T-helper 1 cell treated with Interleukin-12 subunit alpha and Interleukin-12 subunit beta and Interleukin-4 antibody, amounts not matched to agents 30 μg/mL and 1 μg/mL, for 36 hours (primary cell): ENCODE data around the gene JMJD1C.
"Not testable (repeated sequence)": the region's sequence is repeated elsewhere in the genome, so short reads cannot be mapped to it uniquely, and the experiment has no call there.

Experiments used
- H3K27ac Mint-ChIP-seq: one replicate; pipeline ENCODE4 v1.8.0; 2021; ENCODE audit warnings: mild to moderate bottlenecking, mixed read lengths
- H3K27me3 Mint-ChIP-seq: one replicate; pipeline ENCODE4 v1.8.0; 2021; ENCODE audit warnings: low read depth, mixed read lengths
- H3K36me3 Mint-ChIP-seq: one replicate; pipeline ENCODE4 v1.8.0; 2021; ENCODE audit warnings: low read depth, mixed read lengths
- H3K4me1 Mint-ChIP-seq: one replicate; pipeline ENCODE4 v1.8.0; 2021; ENCODE audit warnings: low read depth, mixed read lengths
- H3K4me3 Mint-ChIP-seq: one replicate; pipeline ENCODE4 v1.8.0; 2021; ENCODE audit warnings: mild to moderate bottlenecking, moderate library complexity, mixed read lengths
- H3K9me3 Mint-ChIP-seq: one replicate; pipeline ENCODE4 v1.8.0; 2021; ENCODE audit warnings: mixed read lengths

JMJD1C gene

DNA sequence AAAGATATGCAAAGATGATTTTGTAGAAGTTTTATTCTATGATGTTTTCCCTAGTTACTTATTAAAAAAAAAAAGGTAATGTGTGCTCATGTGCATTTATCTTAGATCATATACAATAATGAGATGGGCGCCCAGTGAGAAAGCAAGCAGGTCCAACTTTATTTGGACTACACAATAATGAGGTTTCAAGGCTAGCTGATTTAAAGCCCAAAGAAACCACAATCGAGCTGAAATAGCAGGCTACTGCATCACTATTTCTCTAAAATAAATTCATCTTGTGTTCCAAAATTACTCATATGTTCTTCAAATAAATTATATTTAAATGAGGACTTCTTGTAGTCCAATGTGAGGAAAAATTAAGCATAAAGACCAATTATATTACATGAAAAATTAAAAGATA, 110.1 kb downstream of the JMJD1C start:
- no peak overlapping the region for H3K4me3 Mint-ChIP-seq
- no peaks in the 10 kb centered on the region for H3K9me3 Mint-ChIP-seq
- no peaks in the 10 kb centered on the region for H3K36me3 Mint-ChIP-seq
- peaks cover 14% of the 10 kb centered on the region for H3K4me1 Mint-ChIP-seq
- H3K27me3 Mint-ChIP-seq = no peaks in the 10 kb centered on the region
- no peak overlapping the region for H3K27ac Mint-ChIP-seq

DNA sequence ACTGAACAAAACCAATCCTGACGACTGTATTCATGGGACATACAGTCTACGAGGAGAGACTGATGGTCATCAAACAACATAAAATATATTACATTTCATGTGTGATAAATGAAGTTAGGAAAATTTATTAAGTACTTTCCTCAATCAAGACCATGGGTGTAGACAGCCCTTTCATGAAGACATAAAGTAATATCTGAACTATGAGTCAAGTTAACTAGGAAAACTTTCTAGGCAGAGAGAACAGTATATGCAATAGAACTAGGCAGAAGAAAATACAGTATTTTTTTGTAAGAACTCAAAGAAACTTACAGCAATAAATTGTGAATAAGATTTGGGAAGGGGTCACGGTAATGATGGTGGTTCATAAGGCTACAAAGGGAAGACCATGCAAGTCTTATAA, 112.8 kb downstream of the JMJD1C start:
- H3K4me1 Mint-ChIP-seq = peaks cover 14% of the 10 kb centered on the region
- H3K9me3 Mint-ChIP-seq = no peaks in the 10 kb centered on the region
- no peak overlapping the region for H3K4me3 Mint-ChIP-seq
- H3K27ac Mint-ChIP-seq = no peak overlapping the region
- H3K36me3 Mint-ChIP-seq = no peaks in the 10 kb centered on the region
- no peaks in the 10 kb centered on the region for H3K27me3 Mint-ChIP-seq

DNA sequence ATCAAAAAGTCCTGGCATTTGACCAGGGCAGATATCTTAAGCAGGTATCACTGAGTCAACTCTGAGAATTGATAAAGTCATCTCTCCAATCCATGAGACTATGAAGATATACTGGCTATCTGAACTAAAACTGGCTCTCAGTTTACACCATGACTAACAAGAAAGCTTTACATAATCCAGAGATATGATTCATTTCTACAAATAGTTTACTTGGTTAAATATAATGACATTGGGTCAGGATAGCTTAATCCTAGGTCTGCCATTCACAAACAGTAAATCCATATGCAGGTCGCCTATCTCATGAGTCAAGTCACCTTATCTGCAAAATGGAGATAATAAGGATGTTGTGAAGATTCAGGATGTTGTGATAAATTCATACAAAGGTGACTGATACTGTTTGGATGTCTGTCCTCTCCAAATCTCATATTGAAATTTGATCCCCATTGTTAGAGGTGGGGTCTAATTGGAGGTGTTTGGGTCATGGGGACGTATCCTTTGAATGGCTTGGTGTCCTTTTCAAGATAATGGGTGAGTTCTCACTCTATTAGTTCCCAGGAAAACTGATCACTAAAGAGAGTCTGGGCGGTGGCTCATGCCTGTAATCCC, 117.4 kb downstream of the JMJD1C start:
- H3K9me3 Mint-ChIP-seq = no peaks in the 10 kb centered on the region
- no peak overlapping the region for H3K27ac Mint-ChIP-seq
- no peak overlapping the region for H3K4me3 Mint-ChIP-seq
- H3K4me1 Mint-ChIP-seq = peaks cover 8% of the 10 kb centered on the region
- no peaks in the 10 kb centered on the region for H3K27me3 Mint-ChIP-seq
- H3K36me3 Mint-ChIP-seq = no peaks in the 10 kb centered on the region

DNA sequence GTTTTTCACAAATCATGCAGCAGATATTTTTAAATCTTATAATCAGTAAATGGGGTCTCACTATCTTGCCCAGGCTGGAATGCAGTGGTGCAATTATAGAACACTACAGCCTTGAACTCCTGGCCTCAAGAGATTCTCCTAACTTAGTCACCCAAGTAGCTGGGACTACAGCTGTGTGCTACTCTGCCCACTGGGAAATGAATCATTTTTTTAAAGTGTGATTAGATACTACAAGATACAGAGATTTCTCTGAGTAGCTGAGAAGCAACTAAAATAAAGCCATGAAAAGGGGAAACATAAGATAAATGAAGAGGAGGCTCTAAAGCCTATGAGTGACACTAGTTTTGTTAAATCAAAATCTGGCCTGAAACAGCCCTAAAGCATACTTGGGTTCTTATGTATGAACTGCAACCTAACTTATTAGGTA, 119.7 kb downstream of the JMJD1C start:
- Mint-ChIP-seq H3K27me3 (no peaks in the 10 kb centered on the region), H3K9me3 (no peaks in the 10 kb centered on the region), H3K36me3 (no peaks in the 10 kb centered on the region), H3K4me3 (no peak overlapping the region), H3K4me1 (peaks cover 3% of the 10 kb centered on the region), H3K27ac (no peak overlapping the region)

DNA sequence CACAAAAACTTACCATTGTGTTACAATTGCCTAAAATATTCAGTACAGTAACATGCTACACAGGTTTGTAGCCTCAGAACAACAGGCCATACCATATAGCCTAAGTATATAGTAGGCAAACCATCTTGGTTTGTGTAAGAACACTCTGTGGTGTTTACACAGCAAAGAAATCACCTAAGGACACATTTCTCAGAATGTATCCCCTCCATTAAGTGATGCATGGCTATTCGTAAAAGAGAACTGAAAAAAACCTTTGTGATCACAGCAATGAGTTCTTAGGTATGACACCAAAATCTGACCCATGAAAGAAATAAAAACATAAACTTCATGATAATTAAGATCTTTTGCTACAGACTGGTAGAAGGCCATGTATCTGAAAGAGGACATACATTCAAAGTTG, 121.5 kb downstream of the JMJD1C start:
- H3K36me3 Mint-ChIP-seq = no peaks in the 10 kb centered on the region
- H3K9me3 Mint-ChIP-seq = no peaks in the 10 kb centered on the region
- no peaks in the 10 kb centered on the region for H3K27me3 Mint-ChIP-seq
- H3K4me3 Mint-ChIP-seq = no peak overlapping the region
- peaks cover 7% of the 10 kb centered on the region for H3K4me1 Mint-ChIP-seq
- H3K27ac Mint-ChIP-seq = no peak overlapping the region

DNA sequence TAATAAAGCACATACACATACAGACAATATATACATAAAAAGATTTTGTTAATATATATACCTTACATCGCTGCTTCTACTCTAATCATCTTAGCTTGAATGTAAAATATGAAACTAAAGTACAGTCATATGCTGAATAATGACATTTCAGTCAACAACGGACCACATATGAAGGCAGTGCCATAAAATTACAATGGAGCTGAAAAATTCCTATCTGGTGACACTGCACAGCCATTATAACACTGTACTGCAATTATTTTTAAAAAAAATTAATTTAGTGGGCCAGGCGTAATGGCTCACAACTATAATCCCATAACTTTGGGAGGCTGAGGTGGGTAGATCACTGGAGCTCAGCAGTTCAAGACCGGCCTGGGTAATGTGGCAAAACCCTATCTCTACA, 122.3 kb downstream of the JMJD1C start:
- H3K27ac Mint-ChIP-seq = no peak overlapping the region
- H3K27me3 Mint-ChIP-seq = no peaks in the 10 kb centered on the region
- no peaks in the 10 kb centered on the region for H3K9me3 Mint-ChIP-seq
- H3K4me1 Mint-ChIP-seq = peaks cover 7% of the 10 kb centered on the region
- H3K36me3 Mint-ChIP-seq = no peaks in the 10 kb centered on the region
- no peak overlapping the region for H3K4me3 Mint-ChIP-seq

DNA sequence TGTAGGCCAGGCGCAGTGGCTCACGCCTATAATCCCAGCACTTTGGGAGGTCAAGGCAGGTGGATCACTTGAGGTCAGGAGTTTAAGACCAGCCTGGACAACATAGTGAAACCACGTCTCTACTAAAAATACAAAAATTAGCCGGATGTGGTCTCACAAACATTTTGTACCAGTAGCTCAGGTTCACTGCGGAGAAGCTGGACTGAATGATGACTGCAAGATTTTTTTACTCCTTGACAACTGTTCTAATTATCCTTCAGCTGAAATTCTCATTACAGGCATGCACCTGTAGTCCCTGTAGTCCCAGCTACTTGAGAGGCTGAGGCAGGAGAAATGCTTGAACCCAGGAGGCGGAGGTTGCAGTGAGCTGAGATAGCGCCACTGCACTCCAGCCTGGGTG, 126.1 kb downstream of the JMJD1C start:
- H3K27me3 Mint-ChIP-seq, H3K36me3 Mint-ChIP-seq, H3K27ac Mint-ChIP-seq, H3K9me3 Mint-ChIP-seq, H3K4me1 Mint-ChIP-seq, H3K4me3 Mint-ChIP-seq: not testable (repeated sequence)

DNA sequence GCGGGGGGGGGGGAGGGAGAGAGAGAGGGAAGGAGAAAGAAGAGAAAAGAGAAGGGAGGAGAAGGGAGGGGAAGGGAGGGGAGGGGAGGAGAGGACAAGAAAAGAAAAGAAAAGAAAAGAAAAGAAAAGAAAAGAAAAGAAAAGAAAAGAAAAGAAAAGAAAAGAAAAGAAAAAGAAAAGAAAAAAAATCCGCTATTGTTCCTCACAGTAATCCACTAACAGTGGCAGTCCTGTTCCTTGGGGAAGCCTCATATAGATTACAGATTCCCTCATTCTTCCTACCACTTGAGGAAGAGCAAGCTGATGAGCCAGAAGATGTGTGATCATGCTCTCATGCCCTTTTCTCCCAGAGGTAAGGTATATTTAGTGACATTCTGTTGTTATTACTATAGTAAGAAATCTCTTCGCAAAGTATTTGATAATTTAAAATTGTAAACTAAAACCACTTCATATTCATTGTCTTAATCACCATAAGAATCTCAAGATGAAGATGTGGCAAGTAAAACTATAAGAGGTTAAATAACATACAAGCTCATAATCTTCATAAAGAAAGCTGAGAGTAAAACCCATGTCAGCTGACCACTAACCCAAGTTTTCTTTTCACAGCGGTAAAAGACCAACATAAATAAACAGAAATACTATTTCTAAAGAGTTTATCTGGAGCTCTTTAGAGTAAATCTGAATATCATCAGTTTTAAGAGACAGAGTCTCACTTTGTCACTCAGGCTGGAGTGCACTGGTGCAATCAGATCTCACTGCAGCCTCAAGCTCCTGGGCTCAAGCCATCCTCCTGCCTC, 128.1 kb downstream of the JMJD1C start:
- Mint-ChIP-seq H3K36me3 (no peaks in the 10 kb centered on the region), H3K27ac (no peak overlapping the region), H3K4me1 (peaks cover 4% of the 10 kb centered on the region), H3K9me3 (no peaks in the 10 kb centered on the region), H3K27me3 (no peaks in the 10 kb centered on the region), H3K4me3 (no peak overlapping the region)

DNA sequence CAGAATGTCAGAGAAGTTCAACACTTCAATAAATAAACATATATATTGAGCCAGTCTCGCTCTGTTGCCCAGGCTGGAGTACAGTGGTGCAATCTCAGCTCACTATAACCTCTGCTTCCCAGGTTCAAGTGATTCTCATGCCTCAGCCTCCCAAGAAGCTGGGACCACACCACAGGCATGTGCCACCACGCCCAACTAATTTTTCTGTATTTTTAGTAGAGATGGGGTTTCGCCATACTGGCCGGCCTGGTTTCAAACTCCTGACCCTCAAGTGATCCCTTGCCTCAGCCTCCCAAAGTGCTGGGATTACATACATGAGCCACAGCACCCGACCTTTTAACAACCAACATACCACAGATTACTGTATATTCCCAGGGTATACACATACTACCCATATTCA, 134.2 kb downstream of the JMJD1C start:
- no peak overlapping the region for H3K4me3 Mint-ChIP-seq
- no peak overlapping the region for H3K27ac Mint-ChIP-seq
- H3K36me3 Mint-ChIP-seq = no peaks in the 10 kb centered on the region
- H3K27me3 Mint-ChIP-seq = no peaks in the 10 kb centered on the region
- H3K9me3 Mint-ChIP-seq = no peaks in the 10 kb centered on the region
- H3K4me1 Mint-ChIP-seq = no peaks in the 10 kb centered on the region

DNA sequence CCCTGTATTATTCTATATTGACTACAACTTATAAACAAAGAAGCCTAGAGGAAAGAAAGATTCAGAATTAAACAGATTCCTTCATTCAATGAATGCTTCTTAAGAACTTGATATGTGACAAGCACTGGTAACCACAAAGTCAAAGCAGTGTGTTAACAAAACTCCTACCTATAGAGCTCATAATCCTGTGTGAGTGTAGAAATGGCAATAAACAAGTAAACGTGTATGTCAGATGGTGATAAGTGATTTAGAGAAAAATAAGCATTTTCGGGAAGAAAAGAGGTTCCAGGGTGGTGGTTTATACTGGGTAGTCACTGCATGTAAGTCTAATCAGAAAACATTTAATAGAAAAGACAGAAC, 141.3 kb downstream of the JMJD1C start:
- H3K27ac Mint-ChIP-seq = no peak overlapping the region
- H3K36me3 Mint-ChIP-seq = peaks cover 3% of the 10 kb centered on the region
- H3K9me3 Mint-ChIP-seq = no peaks in the 10 kb centered on the region
- H3K4me1 Mint-ChIP-seq = no peaks in the 10 kb centered on the region
- no peak overlapping the region for H3K4me3 Mint-ChIP-seq
- H3K27me3 Mint-ChIP-seq = no peaks in the 10 kb centered on the region

DNA sequence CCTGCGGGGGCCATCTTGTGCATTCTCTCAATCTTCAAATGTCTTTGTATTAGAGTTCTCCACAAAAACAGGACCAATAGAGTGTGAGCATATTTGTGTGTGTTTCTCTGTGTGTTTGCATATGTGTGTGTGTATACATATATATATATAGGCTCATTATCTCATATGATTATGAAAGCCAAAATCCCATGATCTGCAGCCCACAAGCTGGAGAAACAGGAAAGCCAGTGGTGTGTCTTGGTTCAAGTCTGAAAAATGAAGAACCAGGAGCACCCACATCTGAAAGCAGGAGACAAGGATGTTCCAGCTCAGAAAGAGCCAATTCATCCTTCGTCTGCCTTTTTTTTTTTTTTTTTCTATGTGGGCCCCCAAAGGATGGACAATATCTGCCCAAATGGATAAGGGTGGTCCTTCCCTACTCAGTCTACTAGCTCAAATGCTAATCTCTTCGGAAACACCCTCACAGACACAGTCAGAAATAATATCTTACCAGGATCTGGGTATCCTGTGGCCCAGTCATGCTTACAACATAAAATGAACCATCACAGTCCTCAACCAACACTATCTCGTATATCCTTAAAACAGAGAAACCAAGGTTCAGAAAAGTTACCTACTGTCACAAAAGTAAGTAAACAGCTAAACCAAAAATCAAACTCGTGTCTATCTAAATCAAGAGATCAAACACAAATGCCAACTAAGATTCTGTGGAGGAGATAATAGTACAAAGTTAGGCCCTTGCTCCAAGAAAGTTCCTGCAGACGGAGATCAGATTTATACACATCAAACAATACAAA, 141.9 kb downstream of the JMJD1C start:
- Mint-ChIP-seq H3K27me3 (no peaks in the 10 kb centered on the region), H3K9me3 (no peaks in the 10 kb centered on the region), H3K36me3 (peaks cover 5% of the 10 kb centered on the region), H3K4me1 (no peaks in the 10 kb centered on the region), H3K4me3 (no peak overlapping the region), H3K27ac (no peak overlapping the region)

DNA sequence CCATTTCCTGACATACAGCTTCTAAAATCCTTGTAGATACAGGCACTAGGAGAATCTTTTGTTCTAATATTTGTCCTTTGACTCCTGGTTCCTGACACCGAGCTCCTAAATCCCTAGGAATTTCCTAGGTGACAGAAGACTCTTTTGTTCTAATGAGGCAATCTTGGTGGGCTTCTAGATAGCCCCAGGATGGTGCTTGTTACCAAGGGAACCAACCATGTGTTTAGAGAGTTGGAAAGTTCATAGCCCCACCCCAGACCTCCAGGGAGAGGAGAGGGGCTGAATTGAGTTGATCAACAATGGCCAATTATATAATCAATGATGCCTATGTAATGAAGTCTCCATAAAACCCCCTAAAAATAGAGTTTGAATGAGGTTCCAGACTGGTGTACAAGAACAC, 145.1 kb downstream of the JMJD1C start:
- Mint-ChIP-seq H3K4me1 (no peaks in the 10 kb centered on the region), H3K27ac (no peak overlapping the region), H3K4me3 (no peak overlapping the region), H3K36me3 (peaks cover 5% of the 10 kb centered on the region), H3K9me3 (no peaks in the 10 kb centered on the region), H3K27me3 (no peaks in the 10 kb centered on the region)

DNA sequence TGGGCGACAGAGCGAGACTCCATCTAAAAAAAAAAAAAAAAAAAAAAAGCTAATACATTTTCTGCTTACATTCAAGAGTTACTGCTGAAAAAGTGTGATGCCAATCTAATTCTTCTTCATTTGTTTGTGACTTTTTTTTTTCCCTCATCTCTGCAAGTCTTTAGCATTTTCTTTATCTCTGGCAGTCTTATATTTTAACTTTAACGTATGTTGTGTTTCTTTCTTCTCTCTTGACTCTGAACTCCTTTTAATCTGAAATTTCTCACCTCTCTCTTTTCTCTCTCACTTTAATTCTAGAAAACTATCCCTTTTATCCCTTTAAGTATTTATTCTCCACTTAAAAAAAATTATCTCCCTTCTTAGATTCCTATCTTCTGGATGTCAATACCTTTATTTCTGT, 146.5 kb downstream of the JMJD1C start:
- no peaks in the 10 kb centered on the region for H3K27me3 Mint-ChIP-seq
- no peak overlapping the region for H3K27ac Mint-ChIP-seq
- H3K36me3 Mint-ChIP-seq = peaks cover 5% of the 10 kb centered on the region
- H3K4me3 Mint-ChIP-seq = no peak overlapping the region
- H3K4me1 Mint-ChIP-seq = no peaks in the 10 kb centered on the region
- H3K9me3 Mint-ChIP-seq = no peaks in the 10 kb centered on the region

DNA sequence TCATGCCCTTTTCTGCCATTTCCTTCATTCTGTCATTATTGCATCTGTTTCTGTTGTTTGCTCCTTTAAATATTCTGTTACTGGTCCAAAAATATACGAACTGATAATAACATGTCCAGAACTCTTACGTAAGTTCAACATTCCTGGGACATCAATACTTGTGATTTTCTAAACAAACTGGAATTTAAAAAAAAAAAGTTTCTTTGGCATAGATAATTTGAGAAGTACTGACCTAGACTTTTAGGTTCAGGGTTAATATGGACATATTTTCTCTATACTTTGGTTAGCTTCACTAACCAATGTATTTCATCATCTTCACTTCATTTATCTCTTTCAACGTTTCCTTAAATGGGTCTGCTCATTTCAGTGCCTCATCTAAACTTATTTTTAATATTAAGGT, 147.3 kb downstream of the JMJD1C start:
- Mint-ChIP-seq H3K27me3 (no peaks in the 10 kb centered on the region), H3K4me3 (no peak overlapping the region), H3K9me3 (no peaks in the 10 kb centered on the region), H3K4me1 (no peaks in the 10 kb centered on the region), H3K36me3 (peaks cover 6% of the 10 kb centered on the region), H3K27ac (no peak overlapping the region)

DNA sequence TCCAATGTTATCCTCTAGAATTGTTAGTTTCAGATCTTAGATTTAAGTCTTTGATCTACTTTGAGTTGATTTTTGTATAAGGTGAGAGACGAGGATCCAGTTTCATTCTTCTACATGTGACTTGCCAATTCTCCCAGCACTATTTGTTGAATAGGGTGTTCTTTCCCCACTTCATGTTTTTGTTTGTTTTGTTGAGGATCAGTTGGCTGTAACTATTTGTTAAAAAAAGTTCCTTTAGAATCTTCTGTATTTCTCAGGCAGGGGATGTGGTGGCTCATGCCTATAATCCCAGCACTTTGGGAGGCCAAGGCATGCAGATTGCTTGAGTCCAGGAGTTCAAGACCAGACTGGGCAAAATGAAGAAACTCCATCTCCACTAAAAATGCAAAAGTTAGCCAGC, 151.8 kb downstream of the JMJD1C start:
- Mint-ChIP-seq H3K9me3 (no peaks in the 10 kb centered on the region), H3K4me1 (no peaks in the 10 kb centered on the region), H3K36me3 (peaks cover 1% of the 10 kb centered on the region), H3K27ac (no peak overlapping the region), H3K27me3 (no peaks in the 10 kb centered on the region), H3K4me3 (no peak overlapping the region)
